ENCODE measurements around the gene EDN2. TPM values are rescaled to one million over a fixed set of nuclear protein-coding genes. Genes with fewer than 3 reads are reported as not detected.

Gene EDN2
- total and polyA plus RNA-seq, 8 donors, result 1.5 to 71.8 (median 2.5) TPM; not detected in 3

DNA sequence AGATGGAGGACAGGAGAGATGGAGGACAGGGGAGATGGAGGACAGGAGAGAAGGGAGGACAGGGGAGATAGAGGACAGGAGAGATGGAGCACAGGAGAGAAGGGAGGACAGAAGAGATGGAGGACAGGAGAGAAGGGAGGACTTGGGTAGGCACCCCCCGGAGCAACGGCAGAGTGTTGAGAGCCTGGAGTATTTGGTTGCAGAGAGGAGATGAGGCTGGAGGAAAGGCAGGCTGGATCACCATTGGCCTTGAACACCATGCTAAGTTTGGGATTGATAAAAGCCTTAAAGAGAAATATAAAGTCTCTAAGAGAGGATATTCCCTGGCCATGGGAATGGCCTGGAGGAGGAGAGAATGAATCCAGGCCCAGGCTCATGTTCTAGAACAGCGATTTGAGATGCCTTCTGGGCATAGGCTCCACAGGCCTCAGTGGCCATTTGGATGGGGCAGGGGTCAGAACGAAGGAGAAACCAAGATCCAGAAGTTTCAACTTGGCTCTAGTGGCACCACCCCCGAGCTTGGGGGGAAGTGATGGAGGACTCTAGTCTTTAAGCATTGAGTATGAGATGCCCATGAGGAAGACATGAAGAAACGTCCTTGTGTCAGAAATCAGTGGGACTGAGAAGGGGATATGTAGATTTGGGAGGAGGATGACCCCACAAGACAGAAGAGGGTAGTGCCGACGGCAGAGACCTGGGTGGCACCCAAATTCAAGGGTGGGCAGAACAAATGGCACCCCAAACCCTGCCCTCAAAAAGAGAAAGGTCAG lies 47.9 kb upstream of the EDN2 start:
- DNase-seq, result no peak
- intact Hi-C loops (cut with DNase I; ENCODE audit: low total_unique reads), result no loop called here
- 80 to 89% (median 87%) methylated on average over 8 of the region's 8 CpGs for WGBS, 5 donors

DNA sequence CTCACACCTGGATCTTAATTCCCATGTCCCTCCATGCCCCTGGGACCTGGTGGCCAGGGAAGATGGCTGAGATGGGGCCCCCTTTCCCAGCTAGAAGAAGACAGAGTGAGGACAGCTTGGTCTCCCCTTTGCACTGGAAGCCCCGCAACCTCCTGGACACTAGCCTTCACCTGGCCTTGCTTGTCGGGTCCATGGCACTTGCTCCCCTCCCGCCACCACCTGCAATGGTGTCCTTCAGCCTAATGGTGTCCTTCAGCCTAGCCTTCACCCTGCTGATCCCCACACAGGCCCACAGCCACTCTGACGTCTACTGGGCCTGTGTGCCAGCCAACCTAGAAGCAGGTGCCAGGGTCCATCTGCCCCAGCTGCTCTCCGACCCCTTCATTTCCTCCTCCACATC lies 45.9 kb upstream of the EDN2 start:
- 84 to 96% (median 92%) methylated on average over 2 to 5 of the region's 5 CpGs for WGBS, 5 donors
- TF ChIP-seq POLR2A (IDR thresholded peaks at IDR 0.05) (no peak), EP300 (IDR thresholded peaks at IDR 0.05) (no peak), POLR2AphosphoS5 (IDR thresholded peaks at IDR 0.05) (no peak)
- TF ChIP-seq, protein P1, sequence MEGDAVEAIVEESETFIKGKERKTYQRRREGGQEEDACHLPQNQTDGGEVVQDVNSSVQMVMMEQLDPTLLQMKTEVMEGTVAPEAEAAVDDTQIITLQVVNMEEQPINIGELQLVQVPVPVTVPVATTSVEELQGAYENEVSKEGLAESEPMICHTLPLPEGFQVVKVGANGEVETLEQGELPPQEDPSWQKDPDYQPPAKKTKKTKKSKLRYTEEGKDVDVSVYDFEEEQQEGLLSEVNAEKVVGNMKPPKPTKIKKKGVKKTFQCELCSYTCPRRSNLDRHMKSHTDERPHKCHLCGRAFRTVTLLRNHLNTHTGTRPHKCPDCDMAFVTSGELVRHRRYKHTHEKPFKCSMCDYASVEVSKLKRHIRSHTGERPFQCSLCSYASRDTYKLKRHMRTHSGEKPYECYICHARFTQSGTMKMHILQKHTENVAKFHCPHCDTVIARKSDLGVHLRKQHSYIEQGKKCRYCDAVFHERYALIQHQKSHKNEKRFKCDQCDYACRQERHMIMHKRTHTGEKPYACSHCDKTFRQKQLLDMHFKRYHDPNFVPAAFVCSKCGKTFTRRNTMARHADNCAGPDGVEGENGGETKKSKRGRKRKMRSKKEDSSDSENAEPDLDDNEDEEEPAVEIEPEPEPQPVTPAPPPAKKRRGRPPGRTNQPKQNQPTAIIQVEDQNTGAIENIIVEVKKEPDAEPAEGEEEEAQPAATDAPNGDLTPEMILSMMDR (IDR thresholded peaks at IDR 0.05), result no peak

More for the DNA sequence above, 47.9 kb upstream of the EDN2 start:
- Histone ChIP-seq H3K4me3 (no peak overlapping the region), H3K27ac (no peak overlapping the region), H3K4me1 (peaks cover 0 to 16% (median 7%) of the 10 kb centered on the region in 4 donors), H3K27me3 (peaks cover 0 to 8% (median 0%) of the 10 kb centered on the region in 3 donors), H3K36me3 (no peaks in the 10 kb centered on the region), H3K9me3 (no peaks in the 10 kb centered on the region)
- TF ChIP-seq EP300 (IDR thresholded peaks at IDR 0.05), result no peak
- TF ChIP-seq POLR2AphosphoS5 (IDR thresholded peaks at IDR 0.05), result no peak
- TF ChIP-seq POLR2A (IDR thresholded peaks at IDR 0.05), result no peak
- TF ChIP-seq, protein P1 (IDR thresholded peaks at IDR 0.05), result no peak

DNA sequence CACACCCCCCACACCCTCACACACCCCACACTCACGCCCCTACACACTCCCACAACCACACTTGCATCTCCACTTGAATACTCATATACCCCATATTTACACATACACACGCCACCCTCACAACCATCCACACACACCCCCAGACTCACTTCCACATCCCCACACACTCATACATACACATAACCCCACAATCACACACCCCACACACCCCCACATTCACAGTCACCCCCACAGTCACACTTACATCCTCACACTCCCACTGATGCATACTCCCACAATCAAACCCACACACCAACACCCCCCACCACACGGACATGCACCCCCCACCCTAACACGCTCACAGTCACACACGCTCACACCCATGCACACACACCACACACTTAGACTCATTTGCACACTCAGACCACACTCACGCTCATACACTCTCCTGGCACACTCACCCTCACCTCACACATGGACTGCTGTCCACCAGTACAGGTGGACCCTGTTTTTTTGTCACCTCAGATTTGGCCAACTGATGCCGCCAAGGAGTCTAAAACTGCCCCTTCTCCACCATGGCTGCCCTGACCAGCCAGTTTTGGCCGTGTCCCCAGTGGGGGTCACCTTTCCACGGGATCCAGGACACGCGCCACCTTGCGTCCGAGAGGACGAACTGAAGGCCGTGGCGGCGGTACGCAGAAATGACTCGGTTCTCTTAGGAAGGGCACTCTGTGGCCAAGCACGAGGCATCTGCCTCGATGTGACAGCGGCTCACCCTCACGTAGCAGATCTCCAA lies 45.3 kb upstream of the EDN2 start:
- no peaks in the 10 kb centered on the region for H3K4me1 ChIP-seq
- H3K27me3 ChIP-seq, result peaks cover 0 to under 1% (median 0%) of the 10 kb centered on the region in 3 donors
- H3K4me3 ChIP-seq, result no peak overlapping the region
- WGBS, 5 donors, result 90 to 95% (median 90%) methylated on average over 19 to 23 of the region's 23 CpGs
- peaks cover 0 to 3% (median 0%) of the 10 kb centered on the region in 4 donors for H3K36me3 ChIP-seq
- no peaks in the 10 kb centered on the region for H3K9me3 ChIP-seq
- no peak overlapping the region for H3K27ac ChIP-seq
- intact Hi-C loops (cut with DNase I; ENCODE audit: low total_unique reads), result no loop called here
- DNase-seq, result no peak
- TF ChIP-seq, protein P1 (IDR thresholded peaks at IDR 0.05), result no peak
- TF ChIP-seq POLR2AphosphoS5 (IDR thresholded peaks at IDR 0.05) (no peak), EP300 (IDR thresholded peaks at IDR 0.05) (no peak), POLR2A (IDR thresholded peaks at IDR 0.05) (no peak)

More for the DNA sequence above, 45.9 kb upstream of the EDN2 start:
- H3K4me1 ChIP-seq, result no peaks in the 10 kb centered on the region
- no peaks in the 10 kb centered on the region for H3K9me3 ChIP-seq
- H3K27ac ChIP-seq, result no peak overlapping the region
- H3K36me3 ChIP-seq, result no peaks in the 10 kb centered on the region
- no peak overlapping the region for H3K4me3 ChIP-seq
- no peak for DNase-seq
- intact Hi-C loops (cut with DNase I; ENCODE audit: low total_unique reads), result no loop called here
- H3K27me3 ChIP-seq, result peaks cover 0 to 6% (median 0%) of the 10 kb centered on the region in 3 donors

DNA sequence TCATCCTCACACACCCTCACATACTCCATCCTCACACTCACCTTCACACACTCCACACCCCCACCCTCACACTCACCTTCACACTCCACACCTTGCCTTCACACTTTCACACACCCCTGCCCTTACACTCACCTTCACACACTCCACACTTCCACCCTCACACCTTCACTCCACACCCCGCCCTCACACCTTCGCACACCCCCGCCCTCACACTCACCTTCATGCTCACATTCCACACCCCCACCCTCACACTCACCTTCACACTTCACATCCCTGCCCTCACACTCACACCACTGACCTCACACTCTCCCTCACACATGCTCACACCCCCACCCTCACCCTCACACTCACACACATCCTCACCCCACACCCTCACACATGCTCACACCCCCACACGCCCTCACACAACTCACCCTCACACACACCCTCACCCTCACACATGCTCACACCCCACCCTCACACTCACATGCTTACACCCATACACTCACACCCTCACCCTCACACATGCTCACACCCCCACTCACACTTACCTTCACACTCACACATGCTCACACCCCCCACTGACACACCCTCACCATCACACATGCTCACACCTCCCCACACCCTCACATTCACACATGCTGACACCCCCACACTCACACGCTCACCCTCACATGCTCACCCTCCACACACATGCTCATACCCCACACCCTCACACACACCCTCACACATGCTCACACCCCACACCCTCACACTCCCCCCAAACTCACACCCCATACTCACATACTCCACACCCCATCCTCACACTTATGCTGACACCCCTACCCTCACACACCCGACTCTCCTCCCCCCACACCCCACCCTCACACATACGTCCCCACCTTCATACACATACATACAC lies 44.5 kb upstream of the EDN2 start:
- Histone ChIP-seq H3K27me3 (no peaks in the 10 kb centered on the region), H3K36me3 (peaks cover 0 to 11% (median 0%) of the 10 kb centered on the region in 4 donors), H3K4me1 (no peaks in the 10 kb centered on the region), H3K4me3 (no peak overlapping the region), H3K27ac (no peak overlapping the region), H3K9me3 (no peaks in the 10 kb centered on the region)
- TF ChIP-seq EP300 (IDR thresholded peaks at IDR 0.05), result no peak
- TF ChIP-seq, protein P1 (IDR thresholded peaks at IDR 0.05), result no peak
- TF ChIP-seq POLR2AphosphoS5 (IDR thresholded peaks at IDR 0.05), result no peak
- no peak for TF ChIP-seq POLR2A (IDR thresholded peaks at IDR 0.05)
- 60 to 92% (median 79%) methylated on average over 7 of the region's 7 CpGs for WGBS, 5 donors
- no peak for DNase-seq
- intact Hi-C loops (cut with DNase I; ENCODE audit: low total_unique reads), result no loop called here
